OCI-LY7 (cell line): Measurements from ENCODE around the gene NCOR2. TPM values are rescaled to one million over a fixed set of nuclear protein-coding genes. Genes with fewer than 3 reads are reported as not detected.

Source experiments
- BruUV-seq: library from RNA; stranded (reverse); fragments of 400-500 nt; replicated peaks from 2 replicates; lab custom pipeline; 2021; lab: Mats Ljungman, UMichigan
- CTCF ChIA-PET: fragments of 300-600 bp; sonication (Branson Sonifier 250); formaldehyde crosslinking; loops from one replicate; lab custom pipeline; 2022; ENCODE audit warnings: antibody characterized with exemption; ENCODE audit not compliant: unreplicated experiment; lab: Charles Lee
- POLR2A ChIA-PET: fragments of 300-600 bp; sonication (Branson Sonifier 250); formaldehyde crosslinking; loops from one replicate; lab custom pipeline; 2022; ENCODE audit warnings: antibody characterized with exemption; lab: Charles Lee
- DNase-seq: peaks from one replicate; pipeline ENCODE4 v3.0.0-alpha.2; 2015; ENCODE audit warnings: low spot score
- H2AFZ ChIP-seq: fragments of 200-600 bp; sonication (generic), shearing (Covaris generic); 2 replicates; pipeline ENCODE4 v1.6.1; 2014; ENCODE audit warnings: mild to moderate bottlenecking, antibody characterized with exemption, low read length, moderate library complexity
- H3K27ac ChIP-seq: fragments of 200-600 bp; sonication (generic); 2 replicates; pipeline ENCODE4 v1.5.1; 2014; ENCODE audit warnings: mixed run types, low read depth, mild to moderate bottlenecking, moderate library complexity, low read length, inconsistent platforms; ENCODE audit not compliant: poor library complexity, severe bottlenecking
- H3K36me3 ChIP-seq: fragments of 200-600 bp; sonication (generic); 2 replicates; pipeline ENCODE4 v1.6.1; 2014; ENCODE audit warnings: mild to moderate bottlenecking, antibody characterized with exemption, low read length, moderate library complexity, mixed read lengths; ENCODE audit not compliant: insufficient read depth
- H3K4me1 ChIP-seq: fragments of 200-600 bp; sonication (generic); 2 replicates; pipeline ENCODE4 v1.5.1; 2014; ENCODE audit warnings: mild to moderate bottlenecking, low read length; ENCODE audit not compliant: insufficient read depth, poor library complexity, severe bottlenecking
- H3K4me2 ChIP-seq: fragments of 200-600 bp; sonication (generic); 2 replicates; pipeline ENCODE4 v1.6.1; 2014; ENCODE audit warnings: mild to moderate bottlenecking, low read length
- H3K4me3 ChIP-seq: fragments of 200-600 bp; sonication (generic); 2 replicates; pipeline ENCODE4 v1.5.1; 2014; ENCODE audit warnings: mild to moderate bottlenecking, low read depth, low read length; ENCODE audit not compliant: poor library complexity, severe bottlenecking
- H3K79me2 ChIP-seq: fragments of 200-600 bp; sonication (generic); 2 replicates; pipeline ENCODE4 v1.6.1; 2016; ENCODE audit warnings: low read depth, mild to moderate bottlenecking, low read length, moderate library complexity, mixed read lengths; ENCODE audit not compliant: insufficient read depth
- H3K9me2 ChIP-seq: fragments of 200-600 bp; sonication (generic); 2 replicates; pipeline ENCODE4 v1.6.1; 2016; ENCODE audit warnings: mild to moderate bottlenecking, low read length, mixed read lengths; ENCODE audit not compliant: insufficient read depth
- H3K9me3 ChIP-seq: fragments of 200-600 bp; sonication (generic); 2 replicates; pipeline ENCODE4 v1.6.1; 2014; ENCODE audit warnings: mild to moderate bottlenecking, mixed run types, low read length, mixed read lengths
- H4K20me1 ChIP-seq: fragments of 200-600 bp; sonication (generic); 2 replicates; pipeline ENCODE4 v1.6.1; 2014; ENCODE audit warnings: mild to moderate bottlenecking, antibody characterized with exemption, low read length, moderate library complexity, mixed read lengths; ENCODE audit not compliant: insufficient read depth
- EZH2phosphoT487 ChIP-seq: fragments of 200-600 bp; sonication (generic); IDR thresholded peaks from 2 replicates; pipeline ENCODE4 v1.6.1; 2018; ENCODE audit warnings: low read depth, borderline replicate concordance, mild to moderate bottlenecking, mixed run types, antibody characterized with exemption, low read length, moderate library complexity, mixed read lengths
- intact Hi-C: fragments of 100-400 bp; cut with micrococcal nuclease; formaldehyde crosslinking; loops from one replicate; pipeline ENCODE4 v1.10.0; 2022; ENCODE audit not compliant: unreplicated experiment
- total RNA-seq, 2 experiments: library from RNA; depleted of rRNA in 1 of 2; stranded (reverse); fragments of >200 nt in 1 of 2; shearing (Covaris generic) in 1 of 2; gene quantifications; 2 replicates each; pipeline ENCODE4 v1.2.3, GENCODE V29; 2014 to 2022
- TF ChIP-seq, protein P1 (sequence below): fragments of 200-600 bp; sonication (generic); conservative IDR thresholded peaks from 2 replicates; pipeline ENCODE4 v1.5.1; 2014; ENCODE audit warnings: mild to moderate bottlenecking, antibody characterized with exemption, low read length, moderate library complexity, mixed read lengths

NCOR2 gene
- total RNA-seq, 2 experiments from 2014 or later, result 22.7 to 159 TPM

DNA sequence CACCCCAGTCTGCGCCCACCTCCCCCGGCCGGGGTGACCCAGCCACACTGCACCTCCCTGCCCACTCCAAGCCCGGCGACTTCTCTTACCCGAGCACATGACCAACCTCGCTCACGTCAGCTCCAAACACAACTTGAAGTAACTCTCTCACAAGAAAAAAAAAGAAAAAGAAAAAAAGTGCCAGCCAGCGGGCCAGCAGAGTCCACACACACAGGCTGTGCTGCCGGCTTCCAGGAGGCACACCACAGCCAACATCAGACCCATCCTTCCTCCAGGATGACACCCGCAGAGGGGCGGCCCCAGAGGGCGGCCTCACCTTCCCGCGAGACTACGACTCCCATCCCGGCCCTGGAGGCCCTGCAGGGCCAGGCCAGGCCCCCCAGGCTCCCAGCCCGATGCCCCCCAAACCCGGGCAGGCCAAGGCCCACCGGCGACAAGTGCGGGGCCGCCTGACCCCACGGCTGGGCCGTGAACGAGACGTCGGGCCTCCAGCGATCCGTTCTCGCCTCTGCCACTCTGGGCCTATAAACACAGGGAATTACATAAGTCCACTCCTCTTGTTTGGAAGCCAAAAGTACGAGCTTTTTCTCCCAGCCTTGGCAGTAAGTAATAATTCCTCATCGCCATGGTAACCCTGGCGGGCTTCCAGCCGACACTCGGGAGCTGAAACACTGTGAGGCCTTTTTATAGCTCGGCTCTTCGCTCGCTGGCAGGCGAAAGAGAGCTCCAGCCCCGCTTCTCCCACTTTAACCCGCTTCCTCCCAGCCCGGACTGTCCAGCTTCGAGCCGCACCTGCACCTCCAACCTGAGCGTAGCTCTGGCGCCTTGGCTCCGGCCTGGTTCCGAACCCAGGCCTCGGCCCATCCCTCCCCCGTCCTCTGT, 49.1 kb downstream of the NCOR2 start:
- ChIA-PET CTCF (no interaction called here), POLR2A (no interaction called here)
- H4K20me1 ChIP-seq, result no peaks in the 10 kb centered on the region
- H3K9me2 ChIP-seq, result no peaks in the 10 kb centered on the region
- H3K36me3 ChIP-seq, result no peaks in the 10 kb centered on the region
- H3K4me3 ChIP-seq, result no peak overlapping the region
- H2AFZ ChIP-seq, result no peak overlapping the region
- DNase-seq, result no peak
- H3K4me1 ChIP-seq, result no peaks in the 10 kb centered on the region
- intact Hi-C loops, result no loop called here
- TF ChIP-seq, protein P1, sequence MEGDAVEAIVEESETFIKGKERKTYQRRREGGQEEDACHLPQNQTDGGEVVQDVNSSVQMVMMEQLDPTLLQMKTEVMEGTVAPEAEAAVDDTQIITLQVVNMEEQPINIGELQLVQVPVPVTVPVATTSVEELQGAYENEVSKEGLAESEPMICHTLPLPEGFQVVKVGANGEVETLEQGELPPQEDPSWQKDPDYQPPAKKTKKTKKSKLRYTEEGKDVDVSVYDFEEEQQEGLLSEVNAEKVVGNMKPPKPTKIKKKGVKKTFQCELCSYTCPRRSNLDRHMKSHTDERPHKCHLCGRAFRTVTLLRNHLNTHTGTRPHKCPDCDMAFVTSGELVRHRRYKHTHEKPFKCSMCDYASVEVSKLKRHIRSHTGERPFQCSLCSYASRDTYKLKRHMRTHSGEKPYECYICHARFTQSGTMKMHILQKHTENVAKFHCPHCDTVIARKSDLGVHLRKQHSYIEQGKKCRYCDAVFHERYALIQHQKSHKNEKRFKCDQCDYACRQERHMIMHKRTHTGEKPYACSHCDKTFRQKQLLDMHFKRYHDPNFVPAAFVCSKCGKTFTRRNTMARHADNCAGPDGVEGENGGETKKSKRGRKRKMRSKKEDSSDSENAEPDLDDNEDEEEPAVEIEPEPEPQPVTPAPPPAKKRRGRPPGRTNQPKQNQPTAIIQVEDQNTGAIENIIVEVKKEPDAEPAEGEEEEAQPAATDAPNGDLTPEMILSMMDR, result no peak
- no peak for TF ChIP-seq EZH2phosphoT487
- no peak overlapping the region for H3K4me2 ChIP-seq
- no peaks in the 10 kb centered on the region for H3K9me3 ChIP-seq
- H3K27ac ChIP-seq, result no peak overlapping the region
- no peaks in the 10 kb centered on the region for H3K79me2 ChIP-seq
- BruUV-seq, result no TSS peak
